AG09309 (cell line): ENCODE results near the gene SIRT6.

ENCODE experiments used
- DNase-seq: peaks from one replicate; pipeline ENCODE4 v3.0.0-alpha.2; 2010; ENCODE audit warnings: low read depth
- H3K4me3 ChIP-seq: 2 replicates; pipeline ENCODE4 v1.5.1; 2011; ENCODE audit warnings: mild to moderate bottlenecking, low read depth, low read length, moderate library complexity; ENCODE audit not compliant: control insufficient read depth
- TF ChIP-seq, protein P1 (sequence below): IDR thresholded peaks from 2 replicates; pipeline ENCODE4 v1.5.1; 2011; ENCODE audit warnings: mild to moderate bottlenecking, low read depth, low read length, inconsistent platforms; ENCODE audit not compliant: insufficient read depth, control insufficient read depth; ENCODE audit errors: missing control alignments

SIRT6 gene

DNA sequence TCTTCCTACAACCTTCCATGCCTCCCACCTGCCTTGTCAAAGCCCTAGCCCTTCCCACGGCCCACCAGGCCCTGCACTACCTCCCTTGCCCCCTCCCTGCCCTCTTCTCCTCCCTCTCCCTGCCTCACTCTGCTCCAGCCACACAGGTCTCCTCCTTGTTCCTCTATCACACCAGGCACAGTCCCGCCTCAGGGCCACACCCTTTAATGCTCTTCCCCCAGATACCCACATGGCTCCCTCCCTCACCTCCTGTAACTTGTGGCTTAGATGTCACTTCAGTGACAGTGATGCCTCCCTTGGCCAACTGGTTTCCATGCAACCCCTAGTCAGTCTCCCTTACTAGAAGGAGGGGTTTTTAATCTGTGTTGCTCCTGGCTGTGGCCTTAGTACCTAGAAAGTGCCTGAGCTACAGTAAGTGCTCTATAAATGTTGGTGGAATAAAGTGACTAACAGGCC lies 1.3 kb downstream of the SIRT6 start:
- TF ChIP-seq, protein P1, sequence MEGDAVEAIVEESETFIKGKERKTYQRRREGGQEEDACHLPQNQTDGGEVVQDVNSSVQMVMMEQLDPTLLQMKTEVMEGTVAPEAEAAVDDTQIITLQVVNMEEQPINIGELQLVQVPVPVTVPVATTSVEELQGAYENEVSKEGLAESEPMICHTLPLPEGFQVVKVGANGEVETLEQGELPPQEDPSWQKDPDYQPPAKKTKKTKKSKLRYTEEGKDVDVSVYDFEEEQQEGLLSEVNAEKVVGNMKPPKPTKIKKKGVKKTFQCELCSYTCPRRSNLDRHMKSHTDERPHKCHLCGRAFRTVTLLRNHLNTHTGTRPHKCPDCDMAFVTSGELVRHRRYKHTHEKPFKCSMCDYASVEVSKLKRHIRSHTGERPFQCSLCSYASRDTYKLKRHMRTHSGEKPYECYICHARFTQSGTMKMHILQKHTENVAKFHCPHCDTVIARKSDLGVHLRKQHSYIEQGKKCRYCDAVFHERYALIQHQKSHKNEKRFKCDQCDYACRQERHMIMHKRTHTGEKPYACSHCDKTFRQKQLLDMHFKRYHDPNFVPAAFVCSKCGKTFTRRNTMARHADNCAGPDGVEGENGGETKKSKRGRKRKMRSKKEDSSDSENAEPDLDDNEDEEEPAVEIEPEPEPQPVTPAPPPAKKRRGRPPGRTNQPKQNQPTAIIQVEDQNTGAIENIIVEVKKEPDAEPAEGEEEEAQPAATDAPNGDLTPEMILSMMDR, result no peak
- H3K4me3 ChIP-seq, result peak overlapping the region; percentile 3; the same call in 1 of the 2 replicates
- no peak for DNase-seq

DNA sequence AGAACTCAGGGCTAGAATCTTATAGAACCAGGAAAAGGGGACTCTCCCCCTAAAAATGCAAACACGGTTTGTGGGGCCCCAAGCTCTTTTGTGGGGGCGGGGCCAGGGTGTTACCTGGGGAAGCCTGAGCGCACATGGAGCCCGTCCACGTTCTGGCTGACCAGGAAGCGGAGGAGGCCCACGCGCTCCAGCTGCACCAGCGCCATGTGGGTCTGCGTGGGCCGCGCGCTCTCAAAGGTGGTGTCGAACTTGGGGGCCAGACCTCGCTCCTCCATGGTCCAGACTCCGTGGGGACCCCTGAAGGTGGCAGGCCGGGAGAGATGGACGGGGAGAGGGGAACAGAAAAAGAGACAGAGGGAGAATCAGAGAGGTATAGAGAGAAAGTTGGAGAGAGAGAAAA lies 3.4 kb downstream of the SIRT6 start:
- no peak overlapping the region for H3K4me3 ChIP-seq
- TF ChIP-seq, protein P1, result no peak
- DNase-seq, result no peak

DNA sequence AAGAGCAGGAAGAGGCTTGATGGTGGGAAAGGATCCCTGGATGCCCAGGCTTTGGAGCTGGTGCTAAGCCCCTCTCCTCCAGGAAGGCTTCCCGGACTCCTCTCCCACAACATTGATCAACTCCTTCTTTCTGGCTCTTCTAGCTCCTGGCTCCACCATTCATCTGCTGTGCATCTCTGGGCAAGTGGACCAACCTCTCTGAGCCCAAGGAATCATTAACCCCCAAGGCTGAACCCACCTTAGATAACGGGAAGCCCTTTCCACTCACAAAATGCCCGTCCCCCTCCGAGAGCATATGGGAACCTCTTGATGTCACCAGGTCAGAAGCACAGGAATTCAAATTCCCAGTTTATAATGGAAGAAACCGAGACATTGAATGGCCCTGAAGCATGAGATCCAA lies 5.2 kb downstream of the SIRT6 start:
- TF ChIP-seq, protein P1, result no peak
- H3K4me3 ChIP-seq, result no peak overlapping the region
- DNase-seq, result no peak

DNA sequence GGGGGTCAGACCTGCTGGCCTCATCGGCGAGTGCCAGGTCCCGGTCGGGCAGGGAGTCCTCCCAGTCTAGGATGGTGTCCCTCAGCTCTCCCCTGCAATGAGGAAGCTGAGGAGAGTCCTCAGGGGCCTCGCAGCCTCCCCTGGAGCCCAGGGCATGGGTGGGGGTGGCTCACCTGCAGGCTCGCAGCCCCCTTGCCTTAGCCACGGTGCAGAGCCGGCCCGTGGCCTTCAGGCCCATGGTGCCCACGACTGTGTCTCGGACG lies 6.8 kb downstream of the SIRT6 start:
- no peak overlapping the region for H3K4me3 ChIP-seq
- DNase-seq, result no peak
- TF ChIP-seq, protein P1, result no peak

DNA sequence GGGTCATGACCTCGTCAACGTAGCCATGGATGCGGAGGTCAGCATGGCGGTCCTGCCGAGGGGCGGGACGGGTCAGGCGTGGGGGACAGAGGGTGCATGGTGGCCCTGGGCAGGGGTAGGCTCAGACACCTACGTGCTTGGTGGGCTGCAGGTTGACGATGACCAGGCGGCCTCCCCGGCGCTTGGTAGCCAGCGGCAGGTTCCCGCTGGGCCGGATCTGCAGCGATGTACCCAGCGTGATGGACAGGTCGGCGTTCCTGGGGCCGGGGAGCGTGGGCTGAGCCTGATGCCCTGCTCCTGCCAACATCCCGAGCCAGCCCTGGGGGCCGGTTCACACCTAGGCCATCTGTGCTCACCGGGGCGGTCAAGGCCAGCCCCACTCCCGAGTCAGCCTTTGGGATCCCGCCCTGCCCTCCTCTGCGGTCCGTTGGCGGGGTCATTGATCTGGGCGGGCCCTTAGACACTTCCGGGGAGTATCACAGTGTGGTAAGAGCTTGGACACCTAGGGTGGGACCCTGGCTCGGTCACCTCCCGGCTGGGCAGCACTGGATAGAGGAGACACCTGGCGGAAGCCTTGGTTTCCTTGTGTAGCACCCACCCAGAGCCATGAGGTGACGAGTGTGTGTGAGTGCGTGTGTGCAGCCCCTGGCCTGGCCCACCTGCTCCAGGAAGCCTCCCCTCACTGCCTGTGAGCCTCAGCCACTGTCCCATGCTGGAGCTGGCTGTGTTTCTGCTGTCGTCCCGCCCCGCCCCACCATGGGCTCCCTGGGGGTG lies 7.3 kb downstream of the SIRT6 start:
- DNase-seq, result no peak
- TF ChIP-seq, protein P1, result no peak
- H3K4me3 ChIP-seq, result no peak overlapping the region

DNA sequence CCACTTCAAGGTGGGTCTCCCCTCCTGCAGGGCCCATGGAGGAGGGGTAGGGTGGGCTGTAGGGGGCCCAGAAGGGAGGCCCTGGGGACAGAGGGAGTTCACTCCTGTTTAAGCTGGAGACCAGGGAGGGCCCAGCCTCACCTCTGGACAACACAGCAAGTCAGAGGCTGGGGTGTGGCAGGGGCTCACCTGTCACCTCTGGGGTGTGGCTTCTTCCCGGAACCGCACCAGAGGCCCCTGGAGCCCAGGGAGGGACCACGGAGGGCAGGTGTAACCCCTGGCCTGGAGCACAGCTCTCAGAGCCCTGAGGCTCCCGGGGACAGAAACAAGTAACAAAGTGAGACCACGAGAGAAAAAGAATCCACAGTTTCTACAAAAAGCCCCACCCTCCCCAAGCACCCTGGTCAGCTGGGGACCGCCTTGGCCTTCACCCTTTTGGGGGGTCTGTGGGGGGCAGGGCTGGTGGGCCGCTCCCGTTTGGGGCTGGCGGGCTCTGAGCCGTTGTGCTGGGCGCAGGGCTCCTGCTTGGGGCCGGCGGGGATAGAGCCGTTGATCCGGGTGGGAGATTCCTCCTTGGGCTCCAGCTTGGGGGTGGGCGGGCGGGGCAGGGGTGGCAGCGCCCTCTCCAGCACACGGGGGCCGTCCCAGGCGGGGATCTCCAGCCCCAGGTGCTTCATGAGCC lies 8.0 kb downstream of the SIRT6 start:
- DNase-seq, result no peak
- TF ChIP-seq, protein P1, result no peak

More for the DNA sequence above, 8.0 kb downstream of the SIRT6 start:
- H3K4me3 ChIP-seq, result no peak overlapping the region
